ENCODE measurements around the gene SCAND1. TPM values are rescaled to one million over a fixed set of nuclear protein-coding genes. Genes with fewer than 3 reads are reported as not detected.
"Not testable (repeated sequence)": the region's sequence is repeated elsewhere in the genome, so short reads cannot be mapped to it uniquely, and the experiment has no call there.

The SCAND1 gene
- total and polyA plus RNA-seq, 4 donors: 47.7 to 117 (median 51.9) TPM

GRCh38 chr20:35971981-35972380, 17.7 kb upstream of the SCAND1 start:
- ATAC-seq (ENCODE audit: low FRiP score): no peak
- Histone ChIP-seq H3K27ac (ENCODE audit: low read depth in 1 of 2, low read length in 2 of 2) (no peak overlapping the region), H3K27me3 (ENCODE audit: control insufficient read depth in 1 of 2, insufficient read depth in 2 of 2, low read length in 1 of 2) (no peaks in the 10 kb centered on the region), H3K9me3 (ENCODE audit: control insufficient read depth, low read length) (no peaks in the 10 kb centered on the region), H3K4me3 (ENCODE audit: low read length in 2 of 2) (no peak overlapping the region), H3K4me1 (ENCODE audit: control insufficient read depth in 1 of 2, insufficient read depth in 2 of 2, low read length in 2 of 2) (no peaks in the 10 kb centered on the region), H3K36me3 (ENCODE audit: control insufficient read depth in 1 of 2, insufficient read depth in 2 of 2, low read length in 1 of 2) (no peaks in the 10 kb centered on the region)
- DNase-seq: no peak
- intact Hi-C loops (cut with DNase I): no loop called here
- WGBS, 2 donors: 94 to 96% methylated on average over 2 of the region's 2 CpGs

GRCh38 chr20:35968930-35969329, 14.6 kb upstream of the SCAND1 start:
- 66 to 69% methylated on average over 1 of the region's 1 CpG for WGBS, 2 donors
- Histone ChIP-seq H3K4me3 (ENCODE audit: low read length in 2 of 2) (no peak overlapping the region), H3K36me3 (ENCODE audit: control insufficient read depth in 1 of 2, insufficient read depth in 2 of 2, low read length in 1 of 2) (no peaks in the 10 kb centered on the region), H3K9me3 (ENCODE audit: control insufficient read depth, low read length) (no peaks in the 10 kb centered on the region), H3K27me3 (ENCODE audit: control insufficient read depth in 1 of 2, insufficient read depth in 2 of 2, low read length in 1 of 2) (no peaks in the 10 kb centered on the region), H3K27ac (ENCODE audit: low read depth in 1 of 2, low read length in 2 of 2) (no peak overlapping the region), H3K4me1 (ENCODE audit: control insufficient read depth in 1 of 2, insufficient read depth in 2 of 2, low read length in 2 of 2) (no peaks in the 10 kb centered on the region)
- ATAC-seq (ENCODE audit: low FRiP score) (no peak), DNase-seq (no peak)
- intact Hi-C loops (cut with DNase I): no loop called here

GRCh38 chr20:35967979-35968640, 13.8 kb upstream of the SCAND1 start, which contains the start of gene CNBD2:
TSS of gene CNBD2 (plus strand) at chr20:35968590. CDS start at chr20:35968763, 173 bp downstream.
- ATAC-seq (ENCODE audit: low FRiP score) (no peak), DNase-seq (no peak)
- Histone ChIP-seq H3K9me3 (ENCODE audit: control insufficient read depth, low read length) (no peaks in the 10 kb centered on the region), H3K4me1 (ENCODE audit: control insufficient read depth in 1 of 2, insufficient read depth in 2 of 2, low read length in 2 of 2) (no peaks in the 10 kb centered on the region), H3K27me3 (ENCODE audit: control insufficient read depth in 1 of 2, insufficient read depth in 2 of 2, low read length in 1 of 2) (no peaks in the 10 kb centered on the region), H3K4me3 (ENCODE audit: low read length in 2 of 2) (no peak within 1 kb of the TSS), H3K36me3 (ENCODE audit: control insufficient read depth in 1 of 2, insufficient read depth in 2 of 2, low read length in 1 of 2) (no peaks in the 10 kb centered on the region), H3K27ac (ENCODE audit: low read depth in 1 of 2, low read length in 2 of 2) (no peak within 1 kb of the TSS)
- intact Hi-C loops (cut with DNase I): no loop called here
- WGBS, 2 donors: 90 to 93% methylated on average over 3 of the region's 3 CpGs

GRCh38 chr20:35963878-35964277, 9.6 kb upstream of the SCAND1 start:
- H3K4me1 ChIP-seq (ENCODE audit: control insufficient read depth in 1 of 2, insufficient read depth in 2 of 2, low read length in 2 of 2): no peaks in the 10 kb centered on the region
- no peaks in the 10 kb centered on the region for H3K9me3 ChIP-seq (ENCODE audit: control insufficient read depth, low read length)
- no peak for DNase-seq
- no peaks in the 10 kb centered on the region for H3K27me3 ChIP-seq (ENCODE audit: control insufficient read depth in 1 of 2, insufficient read depth in 2 of 2, low read length in 1 of 2)
- H3K4me3 ChIP-seq (ENCODE audit: low read length in 2 of 2): no peak overlapping the region
- H3K36me3 ChIP-seq (ENCODE audit: control insufficient read depth in 1 of 2, insufficient read depth in 2 of 2, low read length in 1 of 2): no peaks in the 10 kb centered on the region
- ATAC-seq (ENCODE audit: low FRiP score): no peak
- intact Hi-C loops (cut with DNase I): no loop called here
- WGBS, 2 donors: 77 to 79% methylated on average over 4 of the region's 4 CpGs
- H3K27ac ChIP-seq (ENCODE audit: low read depth in 1 of 2, low read length in 2 of 2): no peak overlapping the region

GRCh38 chr20:35959291-35959690, 5.0 kb upstream of the SCAND1 start:
- ATAC-seq (ENCODE audit: low FRiP score); H3K4me3 ChIP-seq (ENCODE audit: low read length in 2 of 2); H3K4me1 ChIP-seq (ENCODE audit: control insufficient read depth in 1 of 2, insufficient read depth in 2 of 2, low read length in 2 of 2); H3K27me3 ChIP-seq (ENCODE audit: control insufficient read depth in 1 of 2, insufficient read depth in 2 of 2, low read length in 1 of 2); intact Hi-C loops (cut with DNase I); DNase-seq; H3K9me3 ChIP-seq (ENCODE audit: control insufficient read depth, low read length); H3K27ac ChIP-seq (ENCODE audit: low read depth in 1 of 2, low read length in 2 of 2); H3K36me3 ChIP-seq (ENCODE audit: control insufficient read depth in 1 of 2, insufficient read depth in 2 of 2, low read length in 1 of 2): not testable (repeated sequence)
- WGBS, 2 donors: 82 to 88% methylated on average over 6 of the region's 6 CpGs

- no peaks in the 10 kb centered on the region for H3K9me3 ChIP-seq (ENCODE audit: control insufficient read depth, low read length)
- no peaks in the 10 kb centered on the region for H3K4me1 ChIP-seq (ENCODE audit: control insufficient read depth in 1 of 2, insufficient read depth in 2 of 2, low read length in 2 of 2)
- H3K4me3 ChIP-seq (ENCODE audit: low read length in 2 of 2): no peak overlapping the region
- no peaks in the 10 kb centered on the region for H3K27me3 ChIP-seq (ENCODE audit: control insufficient read depth in 1 of 2, insufficient read depth in 2 of 2, low read length in 1 of 2)
- ATAC-seq (ENCODE audit: low FRiP score) (no peak), DNase-seq (no peak)
- H3K27ac ChIP-seq (ENCODE audit: low read depth in 1 of 2, low read length in 2 of 2): no peak overlapping the region
- H3K36me3 ChIP-seq (ENCODE audit: control insufficient read depth in 1 of 2, insufficient read depth in 2 of 2, low read length in 1 of 2): no peaks in the 10 kb centered on the region
- intact Hi-C loops (cut with DNase I): no loop called here
These were observed 2.3 kb upstream of the SCAND1 start for GRCh38 chr20:35956616-35957015.

GRCh38 chr20:35954907-35955251, 577 bp upstream of the SCAND1 start:
- no peaks in the 10 kb centered on the region for H3K36me3 ChIP-seq (ENCODE audit: control insufficient read depth in 1 of 2, insufficient read depth in 2 of 2, low read length in 1 of 2)
- no peak for ATAC-seq (ENCODE audit: low FRiP score)
- H3K4me1 ChIP-seq (ENCODE audit: control insufficient read depth in 1 of 2, insufficient read depth in 2 of 2, low read length in 2 of 2): no peaks in the 10 kb centered on the region
- intact Hi-C loops (cut with DNase I): no loop called here
- WGBS, 2 donors: 1 to 2% methylated on average over 19 of the region's 19 CpGs
- H3K4me3 ChIP-seq (ENCODE audit: low read length in 2 of 2): peak overlapping the region; percentile 13 to 58
- DNase-seq: no peak
- H3K27ac ChIP-seq (ENCODE audit: low read depth in 1 of 2, low read length in 2 of 2): peak overlapping the region in 1 of 2 donors; percentile 38
- H3K27me3 ChIP-seq (ENCODE audit: control insufficient read depth in 1 of 2, insufficient read depth in 2 of 2, low read length in 1 of 2): no peaks in the 10 kb centered on the region
- H3K9me3 ChIP-seq (ENCODE audit: control insufficient read depth, low read length): no peaks in the 10 kb centered on the region

GRCh38 chr20:35953387-35954199, 709 bp downstream of the SCAND1 start:
- Histone ChIP-seq H3K36me3 (ENCODE audit: control insufficient read depth in 1 of 2, insufficient read depth in 2 of 2, low read length in 1 of 2) (no peaks in the 10 kb centered on the region), H3K4me1 (ENCODE audit: control insufficient read depth in 1 of 2, insufficient read depth in 2 of 2, low read length in 2 of 2) (no peaks in the 10 kb centered on the region), H3K4me3 (ENCODE audit: low read length in 2 of 2) (peak overlapping the region; percentile 39 to 75), H3K27ac (ENCODE audit: low read depth in 1 of 2, low read length in 2 of 2) (peak overlapping the region; percentile 74 to 93), H3K9me3 (ENCODE audit: control insufficient read depth, low read length) (no peaks in the 10 kb centered on the region), H3K27me3 (ENCODE audit: control insufficient read depth in 1 of 2, insufficient read depth in 2 of 2, low read length in 1 of 2) (no peaks in the 10 kb centered on the region)
- DNase-seq: peak; percentile 79 to 86
- 0 to 1% methylated on average over 62 to 65 of the region's 65 CpGs for WGBS, 2 donors
- ATAC-seq (ENCODE audit: low FRiP score): peak; percentile 65
- intact Hi-C loops (cut with DNase I): no loop called here

Data from aorta (tissue), 5 donors.